Transverse colon (tissue), 3 donors: ENCODE data around the gene TAF3.

ENCODE experiments used
- POLR2A ChIP-seq: fragments of 450-650 bp; IDR thresholded peaks from one replicate; pipeline ENCODE4 v1.6.1; 2016; ENCODE audit warnings: antibody characterized with exemption, mild to moderate bottlenecking, moderate library complexity
- TF ChIP-seq, protein P1 (sequence below), 5 experiments: fragments of 200-600 bp in 3 of 5; fragments of 450-650 bp in 2 of 5; sonication (generic) in 3 of 5; IDR thresholded peaks; 1 replicate in 2 of 5; 2 replicates in 3 of 5; pipeline ENCODE4 v1.5.1; 2016 to 2017; ENCODE audit warnings: antibody characterized with exemption in 5 of 5, inconsistent platforms in 3 of 5, mild to moderate bottlenecking in 2 of 5, moderate library complexity in 1 of 5

DNA sequence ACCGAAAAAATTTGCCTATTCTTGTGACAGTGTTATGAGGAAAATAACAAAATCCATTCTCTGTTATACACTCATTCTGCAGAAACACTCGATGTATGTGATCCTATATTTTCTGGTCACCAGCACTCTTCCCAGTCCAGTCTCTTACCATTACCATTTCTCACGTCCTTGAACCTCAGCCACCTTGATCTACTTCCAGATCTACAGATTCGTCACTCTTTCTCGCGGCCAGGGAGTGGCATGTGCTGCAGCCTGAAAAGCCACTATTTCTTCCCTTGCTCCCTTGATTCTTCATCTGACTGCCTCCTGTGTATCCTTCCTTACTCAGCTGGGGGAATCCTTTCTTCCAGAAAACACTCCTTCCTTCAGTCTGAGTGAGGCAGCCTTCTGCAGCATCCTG, 14.1 kb upstream of the TAF3 start:
- TF ChIP-seq, protein P1, sequence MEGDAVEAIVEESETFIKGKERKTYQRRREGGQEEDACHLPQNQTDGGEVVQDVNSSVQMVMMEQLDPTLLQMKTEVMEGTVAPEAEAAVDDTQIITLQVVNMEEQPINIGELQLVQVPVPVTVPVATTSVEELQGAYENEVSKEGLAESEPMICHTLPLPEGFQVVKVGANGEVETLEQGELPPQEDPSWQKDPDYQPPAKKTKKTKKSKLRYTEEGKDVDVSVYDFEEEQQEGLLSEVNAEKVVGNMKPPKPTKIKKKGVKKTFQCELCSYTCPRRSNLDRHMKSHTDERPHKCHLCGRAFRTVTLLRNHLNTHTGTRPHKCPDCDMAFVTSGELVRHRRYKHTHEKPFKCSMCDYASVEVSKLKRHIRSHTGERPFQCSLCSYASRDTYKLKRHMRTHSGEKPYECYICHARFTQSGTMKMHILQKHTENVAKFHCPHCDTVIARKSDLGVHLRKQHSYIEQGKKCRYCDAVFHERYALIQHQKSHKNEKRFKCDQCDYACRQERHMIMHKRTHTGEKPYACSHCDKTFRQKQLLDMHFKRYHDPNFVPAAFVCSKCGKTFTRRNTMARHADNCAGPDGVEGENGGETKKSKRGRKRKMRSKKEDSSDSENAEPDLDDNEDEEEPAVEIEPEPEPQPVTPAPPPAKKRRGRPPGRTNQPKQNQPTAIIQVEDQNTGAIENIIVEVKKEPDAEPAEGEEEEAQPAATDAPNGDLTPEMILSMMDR (IDR thresholded peaks at IDR 0.05), result no peak
- TF ChIP-seq POLR2A, result no peak
